HG03108 (cell line): ENCODE measurements around the gene TTLL10.

Source experiments
- ATAC-seq: cut with Tn5 transposase; IDR thresholded peaks from one replicate; pipeline ENCODE4 v1.9.1; 2021; ENCODE audit warnings: moderate library complexity; ENCODE audit not compliant: unreplicated experiment

TTLL10 gene

DNA sequence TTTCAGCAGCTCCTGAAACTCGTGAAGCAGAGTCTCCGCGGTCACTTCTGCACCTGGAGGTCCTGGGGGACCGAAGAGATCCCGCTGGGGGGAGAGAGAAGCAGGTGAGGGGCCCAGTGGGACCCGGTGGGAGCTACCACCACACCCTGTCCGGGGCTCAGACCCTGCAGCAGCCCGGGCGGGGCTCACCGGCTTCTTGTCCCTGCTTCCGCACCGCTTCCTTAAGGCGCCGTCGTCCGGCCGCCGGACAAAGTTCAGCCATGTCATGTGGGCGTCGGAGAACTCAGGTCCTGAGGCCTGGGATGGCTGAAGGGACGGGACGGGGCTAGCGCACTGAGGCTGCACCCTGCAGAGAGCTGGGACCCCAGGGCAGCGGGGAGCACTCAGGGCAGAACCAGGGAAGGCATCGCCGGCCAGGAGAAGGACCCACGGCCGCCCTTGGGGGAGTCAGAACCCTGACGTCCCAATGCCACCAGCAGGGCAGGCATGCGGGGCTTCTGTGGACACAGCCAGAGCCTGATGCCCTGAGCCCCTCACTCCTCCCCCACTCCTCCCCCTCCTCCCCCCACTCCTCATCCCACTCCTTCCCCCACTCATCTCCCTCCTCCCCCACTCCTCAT is 70.6 kb downstream of the TTLL10 start:
- ATAC-seq: no peak

DNA sequence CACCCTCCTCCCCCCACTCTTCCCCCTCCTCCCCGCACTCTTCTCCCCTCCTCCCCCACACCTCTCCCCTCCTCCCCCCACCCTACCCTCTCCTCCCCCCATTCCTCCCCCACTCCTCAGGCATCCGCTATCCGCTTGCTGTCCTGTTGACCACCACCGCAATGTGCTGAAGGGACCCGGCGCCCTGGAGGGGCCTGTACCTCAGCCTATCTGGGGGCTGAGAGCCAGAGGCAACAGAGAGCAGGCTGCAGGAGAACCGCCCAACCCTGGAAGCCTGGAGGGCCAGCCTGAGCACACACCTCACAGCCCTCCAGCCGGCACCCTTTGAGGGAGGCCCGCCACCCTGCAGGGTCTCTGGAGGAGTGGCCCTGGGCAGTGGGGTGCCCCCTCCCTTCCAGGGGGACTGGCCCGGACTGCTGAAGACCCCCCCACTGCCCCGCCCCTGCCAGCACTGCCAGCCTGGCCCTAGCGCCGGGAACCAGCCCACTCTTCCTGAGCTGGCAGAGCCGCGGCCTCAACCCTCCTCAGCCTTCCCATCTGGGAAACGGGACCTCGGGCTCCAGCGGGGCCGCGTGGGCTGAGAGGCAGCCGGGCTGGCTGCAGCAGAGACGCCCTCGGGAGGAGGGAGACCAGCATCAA is 71.6 kb downstream of the TTLL10 start:
- no peak for ATAC-seq

DNA sequence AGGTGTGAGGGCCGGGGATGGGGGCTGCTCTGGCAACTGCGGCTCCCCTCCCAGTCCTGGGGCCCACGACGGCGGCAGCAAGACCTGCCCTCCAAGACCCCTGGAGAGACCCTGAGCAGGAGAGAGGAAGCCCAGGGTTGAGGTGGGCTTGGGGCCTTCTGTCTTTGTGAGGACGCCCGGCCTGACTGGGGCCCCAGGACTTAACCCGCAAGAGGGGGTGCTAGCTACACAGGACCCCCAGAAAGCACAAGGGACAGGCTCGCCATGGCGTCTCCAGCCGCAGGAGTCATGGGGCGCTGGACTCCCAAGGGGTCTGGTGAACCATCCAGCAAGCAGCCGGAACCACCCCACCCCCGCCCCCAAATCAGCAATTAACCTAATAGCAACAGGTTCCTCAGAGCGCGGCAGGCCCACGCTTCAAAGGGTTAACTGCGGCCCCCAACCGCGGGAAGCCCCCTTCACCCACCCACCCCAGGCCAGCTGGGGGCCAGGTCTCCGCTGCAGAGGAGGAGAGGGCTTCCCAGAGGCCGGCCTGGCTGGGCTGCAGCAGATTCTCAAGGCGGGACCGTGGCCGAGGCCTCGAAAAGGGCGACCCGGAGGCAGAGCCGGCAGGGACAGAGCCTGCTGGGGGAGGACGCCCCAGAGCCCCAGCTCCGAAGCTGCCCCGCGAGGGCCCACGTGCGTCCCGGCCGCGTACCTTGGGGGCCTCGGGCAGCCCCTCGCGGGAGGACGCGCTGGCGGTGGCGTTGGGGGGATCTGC is 72.3 kb downstream of the TTLL10 start:
- no peak for ATAC-seq

DNA sequence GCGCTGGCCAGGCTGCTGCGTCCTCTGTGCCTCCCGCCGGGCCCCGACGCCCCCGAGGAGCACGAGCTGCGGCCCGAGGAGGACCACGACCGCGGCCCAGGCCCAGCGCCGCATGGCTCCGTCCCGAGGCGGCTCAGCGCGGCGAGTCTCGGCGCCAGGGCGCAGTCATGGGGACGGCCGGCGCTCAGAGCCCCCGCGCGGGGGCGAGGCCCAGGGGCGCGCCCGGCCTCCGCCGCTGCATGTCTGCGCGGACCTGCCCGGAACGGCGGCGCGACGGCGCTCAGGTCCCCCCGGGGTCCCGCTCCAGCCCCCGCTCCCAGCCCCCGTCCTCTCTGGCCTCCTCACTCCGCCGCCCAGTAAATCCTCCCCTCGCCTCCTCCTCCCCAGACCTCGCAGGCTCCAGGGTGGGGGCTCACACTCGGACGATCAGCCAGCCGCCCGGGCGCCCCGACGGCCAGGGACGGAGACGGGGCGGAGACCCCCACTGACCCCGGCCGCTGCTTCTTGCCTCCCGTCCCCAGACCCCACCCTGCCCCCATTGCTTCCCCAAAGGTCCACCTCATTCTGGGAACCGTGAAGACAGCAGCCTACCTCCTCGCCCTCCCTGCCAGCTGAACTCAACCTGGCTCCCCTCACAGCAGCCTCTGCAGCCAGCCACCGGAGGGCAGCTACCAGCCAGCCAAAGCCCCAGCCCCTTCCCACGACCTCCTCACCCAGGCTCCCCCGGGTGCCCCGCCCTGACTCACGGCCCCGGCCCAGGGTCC is 73.1 kb downstream of the TTLL10 start, which contains the start of gene C1QTNF12:
Gene C1QTNF12, minus strand, starts transcription at position 146 of the 764 bp plus-strand sequence. Its CDS starts 32 bp downstream, at position 114.
- ATAC-seq: no peak

DNA sequence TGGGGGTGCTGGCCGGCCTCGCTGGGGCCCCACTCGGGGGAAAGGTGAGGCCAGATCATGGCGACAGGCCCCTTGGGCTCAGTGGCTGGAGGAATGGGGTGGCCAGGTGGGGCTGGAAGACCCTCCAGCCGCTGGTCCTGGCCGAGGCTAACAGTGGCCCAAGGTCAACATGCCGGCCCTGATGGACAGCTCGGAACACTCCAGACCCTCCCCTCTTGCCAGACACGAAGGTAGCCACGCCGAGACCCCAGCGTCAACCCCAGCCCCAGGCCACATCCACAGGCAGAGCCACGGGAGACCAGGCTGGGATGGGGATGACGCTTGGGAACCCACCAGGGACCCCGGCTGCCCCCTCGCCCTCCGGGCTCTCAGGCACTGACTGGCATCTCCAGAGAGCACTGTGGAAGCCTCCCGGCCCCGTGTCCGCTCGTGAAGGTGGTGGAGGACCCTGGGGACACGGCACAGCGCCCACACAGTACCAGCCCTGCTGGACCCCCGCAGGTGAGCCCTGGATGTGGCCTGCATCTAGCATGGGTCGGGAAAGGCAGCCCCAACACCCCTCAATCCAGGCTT is 73.7 kb downstream of the TTLL10 start:
- ATAC-seq: no peak
